ENCODE data around the gene VANGL1.
"Not testable (repeated sequence)": the region's sequence is repeated elsewhere in the genome, so short reads cannot be mapped to it uniquely, and the experiment has no call there.

The VANGL1 gene

DNA sequence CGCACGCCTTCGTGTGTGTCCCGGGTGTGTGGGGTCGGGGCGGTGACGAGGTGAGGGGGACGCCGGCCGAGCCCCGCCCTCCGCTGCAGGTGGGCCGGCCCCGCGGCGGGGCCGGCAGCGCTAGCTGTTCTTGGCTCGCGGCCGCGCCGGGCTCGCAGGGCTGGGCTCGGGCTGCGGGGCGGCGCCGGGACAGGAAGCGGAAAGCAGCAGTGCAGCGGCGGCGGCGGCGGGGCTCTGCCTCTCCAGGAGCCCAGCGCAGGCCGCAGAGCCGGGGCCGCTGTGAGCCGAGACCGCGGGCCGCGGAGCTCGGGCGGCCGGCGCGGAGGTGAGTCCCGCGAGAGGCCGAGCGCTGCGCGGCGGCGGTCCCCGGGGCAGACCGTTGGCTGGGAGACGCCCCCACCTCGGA, at the start of gene VANGL1:
Gene VANGL1, plus strand, starts transcription at position 209 of the 406 bp plus-strand sequence. CDS start 9,444 bp downstream, outside the sequence.
- peak; percentile 17 for DNase-seq

GRCh38 chr1:115592264-115592663, 49.5 kb upstream of the VANGL1 start:
- no peak for DNase-seq

DNA sequence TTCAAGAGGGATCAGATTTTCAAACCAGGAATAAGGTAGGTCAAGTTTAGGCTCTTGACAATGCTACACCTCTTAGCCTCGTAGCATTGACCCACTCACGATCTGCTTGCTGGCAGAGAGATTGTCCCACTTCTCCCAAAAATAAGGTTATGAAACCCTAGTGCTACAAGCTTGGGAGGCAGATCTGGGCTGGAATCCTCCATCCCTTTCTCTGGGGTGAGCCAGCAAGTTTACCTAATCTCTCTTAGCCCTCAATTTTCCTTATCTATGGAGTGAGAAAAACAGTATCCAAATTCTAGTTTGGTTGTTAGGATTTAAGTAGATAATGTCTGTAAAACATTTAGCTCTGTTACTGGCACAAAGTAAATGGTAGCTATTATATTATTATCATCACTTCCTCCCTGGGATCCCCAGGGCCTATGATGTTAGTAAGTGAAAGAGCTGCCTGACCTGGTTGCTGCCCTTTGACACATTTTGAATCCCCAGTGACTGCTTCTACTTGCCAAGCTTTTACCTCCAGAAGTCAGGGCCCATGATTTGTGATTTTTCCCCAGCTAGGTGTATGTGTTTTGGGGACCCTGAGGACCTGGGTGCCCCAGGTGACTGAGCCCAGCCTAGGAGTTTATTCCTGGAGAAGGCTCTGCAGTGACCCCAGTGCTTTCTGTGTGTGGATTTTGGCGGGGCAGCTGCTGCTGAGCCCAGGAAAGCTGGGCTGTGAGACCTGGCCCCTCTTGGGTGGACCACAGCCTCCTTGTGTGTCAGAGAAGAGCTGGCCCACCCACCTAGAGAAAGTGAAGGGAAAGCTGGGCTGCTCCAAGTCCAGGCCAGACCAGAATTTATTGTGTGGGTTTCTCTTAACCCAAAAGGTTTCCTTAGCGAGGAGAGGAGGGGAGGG, 48.2 kb upstream of the VANGL1 start:
- DNase-seq = no peak

GRCh38 chr1:115594600-115594999, 47.2 kb upstream of the VANGL1 start:
- no peak for DNase-seq

- DNase-seq = peak; percentile 62
Observed at GRCh38 chr1:115595279-115596079, 46.3 kb upstream of the VANGL1 start.

GRCh38 chr1:115596080-115596780, 45.5 kb upstream of the VANGL1 start:
- no peak for DNase-seq

DNA sequence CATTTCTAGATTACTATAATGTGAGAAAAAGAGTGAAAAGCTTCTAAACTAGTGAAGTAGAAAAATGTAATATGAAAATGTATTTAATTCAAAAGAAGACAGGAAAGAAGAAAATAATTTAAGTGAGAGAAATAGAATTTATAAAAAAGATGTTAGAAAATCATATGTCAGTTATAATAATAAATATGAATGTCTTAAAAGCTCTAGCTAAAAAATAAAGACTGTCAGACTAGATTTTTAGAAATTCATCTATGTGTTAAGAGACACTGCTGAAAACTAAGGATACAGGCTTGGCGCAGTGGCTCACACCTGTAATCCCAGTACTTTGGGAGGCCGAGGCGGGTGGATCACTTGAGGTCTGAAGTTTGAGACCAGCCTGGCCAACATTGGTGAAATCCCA, 37.3 kb upstream of the VANGL1 start:
- DNase-seq = no peak

- no peak for DNase-seq
Observed at GRCh38 chr1:115606305-115606704, 35.5 kb upstream of the VANGL1 start.

DNA sequence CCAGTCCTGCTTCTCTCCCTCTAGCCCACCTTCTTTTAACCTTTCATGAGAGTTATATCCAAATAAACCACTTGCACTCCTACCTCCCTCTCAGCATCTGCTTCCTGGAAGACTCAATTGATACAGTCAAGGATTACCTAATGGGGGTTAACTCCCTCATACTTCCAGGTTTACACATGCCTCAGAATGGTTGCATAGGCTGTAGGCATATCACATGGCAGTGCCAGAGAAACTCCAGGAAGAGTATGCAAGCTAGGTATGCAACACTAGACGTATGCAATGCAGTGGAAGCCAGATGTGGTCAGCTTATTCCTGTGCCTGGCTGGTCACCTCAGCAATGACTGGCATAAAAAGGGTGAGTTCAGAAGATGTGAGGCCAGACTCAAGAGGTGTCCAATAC, 32.7 kb upstream of the VANGL1 start:
- DNase-seq = no peak

GRCh38 chr1:115613767-115614166, 28.0 kb upstream of the VANGL1 start:
- no peak for DNase-seq

DNA sequence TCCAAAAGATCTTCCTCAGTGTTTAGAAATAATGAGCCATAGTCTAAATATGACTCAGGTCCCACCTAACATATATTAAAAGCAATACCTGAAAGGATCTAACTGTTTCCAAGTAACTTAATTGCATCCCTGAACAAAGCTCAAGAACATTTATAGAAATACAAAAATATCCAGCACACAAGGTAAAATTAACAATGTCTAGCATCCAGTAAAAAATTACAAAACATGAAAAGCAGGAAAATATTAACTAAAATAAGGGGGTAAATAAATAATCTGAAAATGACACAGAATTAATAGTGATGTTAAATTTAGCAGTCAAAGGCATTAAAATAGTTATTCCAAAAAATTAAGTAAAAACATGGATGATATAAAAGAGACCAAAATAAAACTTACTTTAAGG, 21.3 kb upstream of the VANGL1 start:
- no peak for DNase-seq

GRCh38 chr1:115620950-115621349, 20.8 kb upstream of the VANGL1 start:
- DNase-seq = no peak

- no peak for DNase-seq
Observed at GRCh38 chr1:115624859-115625258, 16.9 kb upstream of the VANGL1 start.

DNA sequence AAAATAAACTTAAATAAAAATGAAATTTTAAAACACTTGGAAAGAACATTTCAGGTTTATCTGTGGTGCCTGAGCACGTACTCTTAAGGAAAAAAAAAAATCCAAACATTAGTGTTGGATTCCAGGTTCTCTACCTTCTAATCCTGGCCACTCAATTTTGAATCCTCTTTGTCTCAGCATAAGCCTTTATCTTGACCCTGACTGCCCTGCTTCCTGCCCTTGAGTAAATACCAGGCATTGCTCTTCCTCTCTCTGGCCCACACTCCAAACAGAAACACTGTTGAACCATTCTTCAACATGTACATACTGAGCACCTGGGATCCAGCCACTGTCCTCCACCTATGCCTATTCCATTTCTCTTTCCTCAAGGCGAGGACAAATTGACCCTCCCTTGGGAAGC, 11.4 kb upstream of the VANGL1 start:
- no peak for DNase-seq

DNA sequence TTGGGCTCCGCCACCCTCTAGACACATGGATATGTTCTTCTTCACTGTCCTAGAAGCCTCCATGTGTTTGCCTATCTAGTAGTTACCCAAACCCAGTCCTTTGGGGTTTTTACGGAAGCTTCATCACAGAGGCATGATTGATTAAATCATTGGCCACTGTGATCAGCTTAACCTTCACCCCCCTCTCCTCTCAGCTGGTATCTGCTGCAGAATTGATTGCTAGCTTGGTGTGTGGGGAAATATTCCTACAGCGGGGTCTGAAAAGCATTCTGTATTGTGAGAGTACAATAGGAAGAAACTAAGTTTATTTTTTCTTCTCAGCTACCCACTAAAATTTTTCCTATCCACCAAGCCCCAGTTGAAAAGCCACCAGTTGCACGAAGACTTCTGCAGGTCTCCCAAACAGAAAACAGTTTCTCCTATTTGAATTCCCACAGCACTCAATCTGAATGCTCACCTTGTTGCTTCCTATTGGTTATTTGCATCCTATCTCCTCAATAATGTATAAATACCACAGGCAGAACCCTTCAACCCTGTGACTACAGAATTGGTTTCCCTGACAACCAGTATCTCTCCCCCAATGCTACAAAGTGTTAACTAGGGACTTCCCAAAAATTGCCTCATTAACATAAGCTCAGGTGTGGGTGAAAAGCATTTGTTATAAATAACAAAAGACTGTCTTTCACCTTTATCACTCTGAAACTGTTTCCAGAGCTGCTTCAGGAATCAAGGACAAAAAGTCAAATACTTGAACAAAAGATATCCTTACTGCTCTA, 9.3 kb upstream of the VANGL1 start:
- no peak for DNase-seq

- DNase-seq = not testable (repeated sequence)
Observed at GRCh38 chr1:115633606-115634005, 8.2 kb upstream of the VANGL1 start.

DNA sequence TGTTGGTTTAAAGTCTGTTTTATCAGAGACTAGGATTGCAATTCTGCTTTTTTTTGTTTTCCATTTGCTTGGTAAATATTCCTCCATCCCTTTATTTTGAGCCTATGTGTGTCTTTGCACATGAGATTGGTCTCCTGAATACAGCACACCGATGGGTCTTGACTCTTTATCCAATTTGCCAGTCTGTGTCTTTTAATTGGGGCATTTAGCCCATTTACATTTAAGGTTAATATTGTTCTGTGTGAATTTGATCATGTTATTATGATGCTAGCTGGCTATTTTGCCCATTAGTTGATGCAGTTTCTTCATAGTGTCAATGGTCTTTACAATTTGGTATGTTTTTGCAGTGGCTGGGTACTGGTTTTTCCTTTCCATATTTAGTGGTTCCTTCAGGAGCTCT, 4.5 kb upstream of the VANGL1 start:
- not testable (repeated sequence) for DNase-seq

- no peak for DNase-seq
Observed at GRCh38 chr1:115640384-115640783, 1.4 kb upstream of the VANGL1 start.

DNA sequence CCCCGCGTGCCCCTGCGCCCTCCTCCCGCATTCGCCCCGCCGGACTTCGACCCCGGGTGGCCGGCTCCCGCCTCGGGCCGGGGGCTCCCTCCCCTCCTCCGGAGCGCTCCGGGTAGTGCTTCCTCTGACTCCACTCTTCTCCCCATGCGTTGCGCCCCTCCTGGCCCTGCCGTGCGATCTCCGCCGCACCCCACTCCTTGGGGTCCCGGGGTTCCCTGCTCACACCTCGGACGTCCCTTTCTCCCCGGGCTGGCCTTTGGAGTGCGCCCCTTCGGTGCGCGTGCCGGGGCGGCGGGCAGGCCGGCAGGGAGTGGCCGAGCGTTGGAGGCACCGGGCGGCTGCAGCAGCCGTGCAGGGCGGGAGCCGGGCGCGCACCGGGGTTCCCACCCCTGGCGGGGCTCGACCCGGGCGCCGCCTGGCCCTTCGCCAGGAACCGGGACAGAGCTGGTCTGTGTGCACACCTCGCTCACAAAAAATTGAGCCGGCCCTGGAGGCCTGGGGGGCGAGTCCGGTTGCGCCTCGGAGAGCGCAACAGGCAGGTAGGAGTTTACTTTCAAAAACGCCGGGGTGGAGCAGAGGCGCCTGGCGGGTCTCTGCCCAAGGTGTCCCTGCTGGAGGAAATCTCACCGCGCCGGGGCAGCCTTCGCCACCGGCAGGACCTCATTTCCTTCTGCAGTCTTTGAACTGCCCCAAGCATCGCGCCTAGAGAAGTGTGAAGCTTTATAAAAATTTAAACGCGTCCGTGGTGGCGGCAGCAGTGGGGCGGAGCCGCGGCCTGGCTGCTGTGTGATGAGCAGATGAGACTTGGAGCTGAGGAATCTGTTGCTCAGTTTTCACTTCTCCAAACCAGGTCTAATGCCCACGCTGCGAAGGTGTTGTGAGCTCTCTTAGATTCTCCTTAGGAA, 650 bp downstream of the VANGL1 start:
- DNase-seq = peak; percentile 12

DNA sequence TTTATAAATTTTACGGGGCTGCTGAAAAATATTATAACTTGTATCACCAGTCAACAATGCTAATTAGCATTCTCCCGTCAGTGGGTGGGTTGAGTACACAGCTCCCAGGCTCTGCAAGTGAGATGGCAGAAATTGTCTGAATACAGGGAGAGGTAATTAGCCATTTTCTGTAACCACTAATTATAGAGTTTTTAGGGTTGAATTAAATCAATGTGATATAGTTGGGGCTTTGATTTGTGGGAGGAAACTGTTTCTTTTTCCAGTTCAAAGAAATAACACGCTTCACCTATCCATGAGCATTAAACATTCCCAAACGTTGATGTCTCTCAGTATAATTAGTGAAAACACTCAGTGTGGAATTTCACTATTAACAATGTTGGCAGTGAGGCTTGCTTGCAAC, 1.5 kb downstream of the VANGL1 start:
- no peak for DNase-seq

DNA sequence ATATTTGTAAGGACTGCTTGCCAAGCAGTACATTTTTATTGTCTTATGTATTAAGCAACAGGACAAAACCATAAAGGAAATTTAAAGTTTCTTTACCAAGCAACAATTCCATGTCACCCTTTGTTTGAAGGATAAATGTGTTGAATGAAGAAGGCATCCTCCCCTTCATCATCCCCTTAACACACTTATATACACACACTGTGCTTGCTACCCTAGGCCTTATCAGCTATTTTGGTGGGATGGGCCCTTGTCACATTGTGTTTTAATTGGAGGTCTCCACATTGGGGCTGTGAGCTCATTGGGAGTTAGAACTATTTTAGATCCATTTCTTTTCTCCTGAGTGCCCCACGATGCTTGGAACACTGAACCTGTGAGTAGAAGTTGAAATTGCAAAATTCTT, 1.9 kb downstream of the VANGL1 start:
- DNase-seq = no peak

All from stimulated activated CD4-positive, alpha-beta T cell treated with anti-CD3 and anti-CD28 coated beads, Interleukin-4, amount 100 ng/mL, for 24 hours (primary cell).